HG03025 (cell line): ENCODE results near the gene COQ5.

Source experiments
- ATAC-seq: cut with Tn5 transposase; IDR thresholded peaks from one replicate; pipeline ENCODE4 v1.9.1; 2021; ENCODE audit warnings: mild to moderate bottlenecking, moderate library complexity; ENCODE audit not compliant: unreplicated experiment, low FRiP score

Gene COQ5

GRCh38 chr12:120460157-120460556 lies 68.8 kb downstream of the COQ5 start:
- ATAC-seq, result no peak

- no peak for ATAC-seq
Observed at GRCh38 chr12:120457133-120457532, 71.8 kb downstream of the COQ5 start.

GRCh38 chr12:120455302-120455701 lies 73.7 kb downstream of the COQ5 start:
- no peak for ATAC-seq

GRCh38 chr12:120453977-120454376 lies 75.0 kb downstream of the COQ5 start:
- no peak for ATAC-seq
